NOMO-1 treated with dmso at 0.1 percent for 144 hours (cell line): ENCODE results near the gene CETP.
A peak's percentile ranks its signal among the peaks of the same experiment; 100 is the strongest.
"Not testable (repeated sequence)": the region's sequence is repeated elsewhere in the genome, so short reads cannot be mapped to it uniquely, and the experiment has no call there.

ENCODE experiments used
- DNase-seq: peaks from one replicate; lab custom pipeline; 2025; ENCODE audit not compliant: unreplicated experiment; lab: John Stamatoyannopoulos, UW

Gene CETP

DNA sequence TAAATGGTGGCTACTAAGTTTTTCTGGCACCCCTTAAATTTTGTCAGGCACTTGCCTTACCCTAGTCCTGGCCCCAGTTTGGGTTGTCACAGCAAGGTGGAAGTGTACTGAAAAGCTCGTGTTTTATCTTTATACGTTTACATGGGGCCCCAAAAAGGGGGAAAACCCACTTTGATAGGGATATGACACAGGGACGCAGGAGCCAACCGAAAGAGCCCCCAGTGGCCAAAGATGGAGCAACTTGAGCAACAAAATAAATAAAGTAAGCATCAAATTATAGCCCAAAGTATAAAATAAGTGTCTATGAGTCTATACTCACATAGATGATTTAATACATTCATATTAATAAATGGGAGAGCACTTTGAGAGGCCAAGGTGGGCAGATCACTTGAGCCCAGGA is 5.0 kb upstream of the CETP start:
- DNase-seq, result no peak

DNA sequence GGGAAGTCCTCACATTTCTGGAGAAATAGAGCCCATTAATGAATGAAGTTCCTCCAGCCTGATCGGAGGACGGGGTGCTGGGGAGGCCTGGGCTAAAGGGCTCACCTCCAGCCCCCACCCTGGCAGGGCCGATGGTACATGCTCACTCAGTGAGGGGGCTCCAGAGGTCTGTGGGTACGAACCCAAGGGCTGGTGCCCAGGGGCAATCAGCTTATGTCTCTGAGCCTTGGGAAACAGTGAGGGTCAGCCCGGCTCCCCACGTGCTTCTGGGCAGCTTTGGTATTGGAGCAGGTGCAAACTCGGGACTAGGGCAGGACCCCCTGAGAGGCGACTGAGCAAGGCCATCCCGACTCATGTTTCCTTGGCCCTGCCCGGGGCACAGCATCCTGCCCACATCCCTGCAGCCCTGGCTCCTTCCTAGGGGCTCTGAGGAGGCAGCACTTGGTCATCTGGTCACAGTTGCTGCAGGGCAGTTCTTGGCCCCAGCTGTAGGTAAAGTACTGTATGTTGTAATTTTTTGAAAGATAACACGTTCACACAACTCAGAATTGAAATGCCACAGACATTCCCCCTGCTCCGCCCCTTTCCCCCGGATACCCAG is 969 bp upstream of the CETP start:
- DNase-seq, result no peak

- DNase-seq, result no peak
These were observed 364 bp upstream of the CETP start for GRCh38 chr16:56961386-56961785.

DNA sequence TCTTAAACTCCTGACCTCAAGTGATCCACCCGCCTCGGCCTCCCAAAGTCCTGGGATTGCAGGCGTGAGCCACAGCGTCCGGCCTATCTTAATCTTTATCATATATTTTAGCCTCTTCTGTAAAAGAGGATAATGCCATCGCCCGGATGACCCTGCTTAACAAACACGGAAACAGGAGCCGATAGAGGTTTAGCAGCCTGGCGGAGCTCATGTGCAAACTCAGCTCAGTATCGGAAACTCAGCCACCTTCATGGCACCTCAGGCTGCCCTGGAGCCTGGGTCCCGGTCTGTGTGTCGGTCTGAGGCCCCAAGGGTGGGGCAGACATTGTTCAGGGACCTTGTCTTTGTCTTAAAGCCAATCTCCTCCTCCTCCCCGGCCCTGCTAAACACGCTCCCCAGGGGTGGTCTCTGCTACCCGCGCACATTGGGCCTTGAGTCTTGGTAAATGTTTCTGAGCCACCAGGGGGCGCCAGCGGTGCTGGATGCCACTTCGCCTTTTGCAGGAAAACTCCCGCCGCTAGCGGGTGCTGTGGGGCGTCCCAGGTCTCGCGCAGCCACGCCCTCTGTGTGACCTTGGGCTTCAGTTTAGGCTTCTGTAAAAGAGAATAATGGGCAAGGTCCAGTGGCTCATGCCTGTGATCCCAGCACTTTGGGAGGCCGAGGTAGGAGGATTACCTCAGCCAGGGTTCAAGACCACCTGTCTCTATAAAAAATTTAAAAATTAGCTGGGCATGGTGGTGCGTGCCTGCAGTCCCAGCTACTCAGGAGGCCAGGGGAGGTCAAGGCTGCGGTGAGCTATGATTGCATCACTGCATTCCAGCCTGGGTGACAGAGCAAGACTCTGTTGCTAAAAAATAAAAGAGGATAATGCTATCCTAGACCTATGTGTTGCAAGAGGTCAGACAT is 2.7 kb downstream of the CETP start:
- peak; percentile 59 for DNase-seq

- DNase-seq, result no peak
These were observed 3.7 kb downstream of the CETP start for GRCh38 chr16:56965149-56966092.

DNA sequence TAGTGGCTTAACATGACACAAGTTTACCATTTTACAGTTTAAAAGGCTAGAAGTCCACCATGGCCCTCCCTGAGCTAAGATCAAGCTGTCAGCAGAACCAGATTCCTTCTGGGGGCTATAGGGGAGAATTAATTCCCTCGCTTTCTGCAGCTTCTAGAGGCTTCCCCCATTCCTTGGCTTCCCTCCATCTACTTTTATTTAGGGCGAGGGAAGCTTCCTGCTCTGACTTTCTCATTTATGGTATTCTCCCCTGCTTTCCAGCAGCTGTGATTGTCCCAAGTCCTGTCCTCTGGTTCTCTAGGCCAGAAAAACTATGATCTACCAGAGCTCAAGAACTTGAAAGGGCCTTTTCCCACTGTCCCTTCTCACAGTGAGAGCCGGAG is 4.3 kb downstream of the CETP start:
- DNase-seq, result no peak

DNA sequence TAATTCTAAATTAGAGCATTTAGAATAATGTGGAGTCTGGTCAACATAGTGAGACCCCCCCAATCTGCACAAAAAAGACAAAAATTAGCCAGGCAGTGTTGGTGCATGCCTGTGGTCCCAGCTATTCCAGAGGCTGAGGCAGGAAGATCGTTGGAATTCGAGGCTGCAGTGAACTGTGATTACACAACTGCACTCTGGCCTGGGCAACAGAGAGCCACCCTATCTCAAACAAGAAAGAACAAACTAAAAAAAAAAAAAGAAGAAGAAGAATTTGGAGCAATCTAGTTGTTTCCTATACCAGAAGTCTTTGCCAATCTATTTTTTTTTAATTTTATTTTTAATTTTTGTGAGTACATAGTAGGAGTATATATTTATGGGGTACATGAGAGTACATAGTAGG is 6.0 kb downstream of the CETP start:
- DNase-seq, result no peak

DNA sequence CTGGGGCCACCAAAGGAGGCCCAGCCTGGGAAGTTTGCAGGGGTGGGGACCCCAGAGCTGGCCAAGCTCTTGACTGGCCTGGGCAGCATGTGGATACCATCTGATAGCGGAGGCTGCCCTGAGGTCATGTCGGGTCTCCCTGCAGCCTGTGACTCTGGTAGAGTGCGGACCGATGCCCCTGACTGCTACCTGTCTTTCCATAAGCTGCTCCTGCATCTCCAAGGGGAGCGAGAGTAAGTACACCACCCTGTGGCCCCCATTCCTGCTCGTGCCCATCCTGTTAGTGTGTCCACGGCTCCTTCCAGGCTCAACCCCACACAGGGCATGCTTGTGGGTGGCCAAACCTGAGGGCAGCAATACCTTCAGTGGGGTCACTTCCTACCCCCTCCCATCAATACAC is 8.0 kb downstream of the CETP start:
- DNase-seq, result no peak

GRCh38 chr16:56970934-56971767 is 9.4 kb downstream of the CETP start:
- no peak for DNase-seq

DNA sequence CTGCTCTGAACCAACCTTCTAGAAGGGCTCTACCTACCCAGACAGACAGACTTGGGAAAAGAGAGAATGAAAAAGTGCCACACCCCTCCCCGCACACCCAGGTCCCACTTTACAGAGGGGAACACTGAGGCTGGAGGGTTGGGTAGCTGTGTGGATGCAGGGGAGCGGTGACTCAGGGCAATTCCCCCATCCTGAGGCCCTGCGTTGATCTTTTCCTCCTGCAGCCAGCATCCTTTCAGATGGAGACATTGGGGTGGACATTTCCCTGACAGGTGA is 10.0 kb downstream of the CETP start:
- DNase-seq, result no peak

DNA sequence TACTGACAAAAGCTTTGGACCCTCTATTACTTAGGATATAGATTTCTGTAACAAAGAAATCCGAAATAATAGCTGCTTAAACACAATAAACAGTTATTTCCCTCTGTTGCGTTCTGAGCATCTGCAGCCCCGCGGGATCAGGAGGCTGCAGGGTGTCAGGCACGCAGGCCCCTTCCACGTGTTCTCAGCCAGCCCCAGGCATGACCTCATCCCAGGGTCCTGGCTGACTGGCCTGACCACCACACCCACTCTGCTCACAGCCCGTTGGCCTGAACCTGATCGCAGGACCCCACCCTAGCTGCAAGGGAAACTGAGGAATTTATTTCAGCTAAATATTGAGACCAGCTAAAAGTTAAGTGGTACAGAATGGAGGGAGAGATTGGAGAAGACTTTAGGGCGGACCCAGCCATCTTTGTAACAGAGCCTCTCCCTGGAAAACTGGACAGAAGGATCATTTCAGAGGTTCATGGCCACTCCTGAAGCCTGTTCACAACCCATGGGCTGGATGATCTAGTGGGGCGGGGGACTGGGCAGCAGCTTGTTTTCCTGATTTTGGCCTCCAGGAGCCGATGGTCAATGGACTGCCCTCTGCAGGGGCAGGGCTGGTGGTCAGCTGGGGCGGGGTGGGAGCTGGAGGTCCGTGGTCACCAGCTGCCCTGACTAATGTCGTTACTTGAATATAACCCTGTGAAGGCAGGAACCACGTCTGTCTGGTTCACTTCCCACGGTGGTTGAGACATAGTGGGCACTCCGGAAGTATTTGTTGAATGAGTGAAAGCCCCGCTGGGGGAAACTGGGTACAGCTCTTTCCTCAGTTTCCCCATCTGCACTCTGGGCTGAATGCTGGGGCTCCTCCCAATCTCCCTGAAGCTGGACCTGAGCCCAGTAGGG is 10.9 kb downstream of the CETP start:
- DNase-seq, result no peak

DNA sequence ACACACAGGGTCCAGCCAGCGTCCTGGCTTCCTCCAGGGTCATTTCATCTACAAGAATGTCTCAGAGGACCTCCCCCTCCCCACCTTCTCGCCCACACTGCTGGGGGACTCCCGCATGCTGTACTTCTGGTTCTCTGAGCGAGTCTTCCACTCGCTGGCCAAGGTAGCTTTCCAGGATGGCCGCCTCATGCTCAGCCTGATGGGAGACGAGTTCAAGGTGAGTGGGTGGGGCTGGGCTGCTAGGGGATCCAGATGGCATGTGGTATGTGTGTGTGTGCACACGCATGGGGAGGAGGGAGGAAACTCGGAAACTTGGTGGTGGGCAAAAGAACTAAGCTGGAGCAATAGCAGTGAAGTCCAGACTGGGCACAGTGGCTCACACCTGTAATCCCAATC is 11.5 kb downstream of the CETP start:
- DNase-seq, result no peak

DNA sequence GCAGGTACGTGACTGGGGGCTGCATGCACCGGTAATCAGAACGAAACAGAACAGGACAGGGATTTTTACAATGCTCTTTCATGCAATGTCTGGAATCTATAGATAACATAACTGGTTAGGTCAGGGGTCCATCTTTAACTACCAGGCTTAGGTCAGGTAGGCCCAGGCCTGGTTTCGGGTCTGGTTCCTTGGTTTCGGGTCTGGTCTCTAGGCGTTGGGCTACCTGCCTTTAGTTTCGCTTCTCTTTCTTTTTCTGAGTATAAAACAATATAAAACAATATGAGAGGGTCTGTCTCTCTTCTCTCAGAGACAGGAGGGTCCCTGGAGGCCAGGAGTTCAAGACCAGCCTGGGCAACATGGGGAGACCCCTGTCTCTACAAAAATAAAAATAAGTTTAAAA is 12.1 kb downstream of the CETP start:
- not testable (repeated sequence) for DNase-seq

GRCh38 chr16:56974549-56975300 is 13.0 kb downstream of the CETP start:
- peak; percentile 32 for DNase-seq

- DNase-seq, result no peak
These were observed 14.0 kb downstream of the CETP start for GRCh38 chr16:56975714-56976113.

GRCh38 chr16:56977216-56977615 is 15.5 kb downstream of the CETP start:
- DNase-seq, result no peak

GRCh38 chr16:56977823-56978430 is 16.2 kb downstream of the CETP start:
- no peak for DNase-seq

- DNase-seq, result no peak
These were observed 18.4 kb downstream of the CETP start for GRCh38 chr16:56980201-56980535.
